ENCODE data around the gene NHERF1.

The NHERF1 gene

DNA sequence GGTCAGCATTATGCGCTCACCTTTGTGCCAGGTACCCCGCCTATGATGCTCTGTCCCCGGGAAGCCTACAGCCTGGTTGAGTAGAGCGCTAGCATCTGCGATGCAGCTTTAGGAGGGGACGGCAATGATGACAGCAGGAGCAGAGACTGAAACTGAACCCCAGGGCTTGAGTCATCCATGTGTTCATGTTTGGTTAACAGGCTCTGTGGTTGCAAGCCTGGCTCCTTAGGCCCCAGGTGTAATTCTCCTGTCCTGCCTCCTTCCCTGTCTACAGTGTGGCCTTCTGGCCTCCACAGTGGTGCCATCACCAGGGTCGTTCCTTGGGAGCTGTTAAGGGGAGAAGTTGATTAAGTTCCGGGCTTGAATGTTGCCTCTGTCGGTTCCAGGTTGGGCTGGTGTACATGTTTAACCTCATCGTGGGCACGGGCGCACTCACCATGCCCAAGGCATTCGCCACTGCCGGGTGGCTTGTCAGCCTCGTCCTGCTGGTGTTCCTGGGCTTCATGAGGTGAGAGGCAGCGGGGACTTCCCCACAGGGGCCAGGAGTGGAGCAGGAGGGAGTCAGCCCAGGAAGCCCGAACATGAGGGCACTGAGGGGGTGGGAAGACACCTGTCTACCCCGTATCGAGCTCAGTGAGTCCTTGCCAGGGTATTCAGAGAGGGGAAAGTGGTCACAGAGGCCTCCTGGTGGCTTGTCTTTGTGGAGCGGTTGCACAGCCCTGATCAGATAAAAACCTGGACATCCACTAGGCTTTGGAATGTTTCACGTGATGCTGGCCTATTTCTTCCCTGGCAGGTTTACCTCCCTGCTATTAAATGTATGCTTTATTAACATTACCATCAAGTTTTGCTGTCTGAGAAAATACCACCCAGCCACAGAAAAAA lies 36.9 kb downstream of the NHERF1 start:
- DNase-seq, result no peak

DNA sequence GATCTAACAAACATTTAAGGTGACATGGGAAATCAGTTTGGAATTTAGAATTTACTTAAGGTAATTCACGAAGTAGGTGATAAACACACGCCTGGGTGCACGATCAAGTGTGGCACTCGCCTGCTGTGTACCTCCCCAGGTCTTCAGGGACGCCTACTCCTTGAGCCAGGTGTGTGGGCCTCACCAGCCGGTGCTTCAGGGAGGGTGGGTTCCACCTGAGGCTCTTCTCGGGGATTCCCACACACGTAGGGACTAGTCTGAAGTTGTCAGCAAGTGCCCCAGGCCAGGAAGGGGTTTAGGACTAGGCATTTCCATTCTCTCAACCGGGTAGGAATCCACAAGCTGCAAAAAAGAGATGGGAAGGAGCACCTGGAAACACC lies 37.5 kb downstream of the NHERF1 start:
- DNase-seq, result no peak

DNA sequence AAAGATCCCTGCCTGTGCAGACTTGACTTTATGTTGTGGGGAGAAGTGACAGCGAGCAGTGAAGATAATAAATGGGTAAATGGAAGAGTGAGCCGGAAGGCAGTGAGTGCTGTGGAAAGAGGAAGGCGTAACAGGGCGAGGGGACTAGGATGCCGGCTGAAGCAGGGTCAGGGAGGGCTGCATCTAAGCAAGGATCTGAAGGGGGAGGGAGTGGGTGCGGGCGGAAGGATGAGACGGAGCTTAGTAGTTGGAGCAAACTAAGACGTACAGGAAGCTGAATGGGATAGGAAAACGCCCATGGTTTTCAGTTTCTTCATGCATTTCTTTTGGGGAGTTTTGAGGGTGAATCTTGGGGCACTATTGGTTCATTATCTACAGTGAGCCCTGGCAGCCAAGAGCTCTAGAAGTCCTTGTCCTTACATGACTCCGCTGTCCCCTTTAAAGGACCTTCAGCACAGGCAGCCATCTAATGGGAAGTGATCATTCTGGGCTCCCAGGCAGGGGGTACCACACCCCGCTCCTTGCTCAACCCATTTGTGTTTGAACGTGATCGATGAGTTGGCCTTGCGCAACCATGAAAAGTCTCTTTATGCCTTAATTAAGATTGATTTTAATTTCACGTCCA lies 38.1 kb downstream of the NHERF1 start:
- DNase-seq, result no peak

DNA sequence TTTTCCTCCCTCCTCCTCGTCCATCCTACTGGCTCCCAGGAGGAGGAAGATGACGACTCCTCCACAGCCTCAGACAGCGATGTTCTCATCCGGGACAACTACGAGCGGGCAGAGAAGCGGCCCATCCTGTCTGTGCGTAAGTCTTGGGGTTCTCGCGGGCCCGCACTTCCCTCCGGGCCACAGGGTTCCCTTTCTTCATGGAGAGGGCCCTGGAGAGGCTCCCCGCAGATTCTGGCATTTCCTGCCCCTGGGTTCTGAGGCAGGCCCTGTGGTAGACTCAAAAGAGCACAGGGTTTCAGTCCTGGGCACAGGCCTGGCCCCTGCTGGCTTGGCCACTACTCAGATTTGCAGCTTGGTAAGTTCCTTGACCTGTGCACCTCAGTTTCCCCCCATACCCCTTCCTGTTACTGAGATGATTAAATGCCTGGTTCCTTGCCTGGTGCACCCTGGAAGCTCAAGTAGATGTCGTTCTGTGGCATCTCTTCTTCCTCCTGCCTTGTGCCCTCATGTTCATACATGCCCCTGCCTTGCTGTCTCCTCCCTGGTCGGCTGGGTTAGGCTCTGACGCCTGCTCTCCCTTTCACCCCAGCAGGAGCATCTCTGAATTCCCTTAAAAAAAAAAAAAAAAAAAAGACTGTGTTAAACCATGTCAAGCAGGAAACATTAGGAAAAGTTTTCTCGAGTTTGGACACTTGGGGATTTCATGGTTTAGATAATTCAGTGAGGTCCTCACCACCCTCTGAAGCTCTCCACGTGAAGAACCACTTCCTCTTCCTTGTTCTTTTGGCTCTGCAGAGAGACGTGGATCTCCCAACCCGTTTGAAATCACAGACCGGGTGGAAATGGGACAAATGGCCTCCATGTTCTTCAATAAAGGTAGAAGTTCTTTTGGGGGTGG lies 42.0 kb downstream of the NHERF1 start:
- DNase-seq, result no peak

DNA sequence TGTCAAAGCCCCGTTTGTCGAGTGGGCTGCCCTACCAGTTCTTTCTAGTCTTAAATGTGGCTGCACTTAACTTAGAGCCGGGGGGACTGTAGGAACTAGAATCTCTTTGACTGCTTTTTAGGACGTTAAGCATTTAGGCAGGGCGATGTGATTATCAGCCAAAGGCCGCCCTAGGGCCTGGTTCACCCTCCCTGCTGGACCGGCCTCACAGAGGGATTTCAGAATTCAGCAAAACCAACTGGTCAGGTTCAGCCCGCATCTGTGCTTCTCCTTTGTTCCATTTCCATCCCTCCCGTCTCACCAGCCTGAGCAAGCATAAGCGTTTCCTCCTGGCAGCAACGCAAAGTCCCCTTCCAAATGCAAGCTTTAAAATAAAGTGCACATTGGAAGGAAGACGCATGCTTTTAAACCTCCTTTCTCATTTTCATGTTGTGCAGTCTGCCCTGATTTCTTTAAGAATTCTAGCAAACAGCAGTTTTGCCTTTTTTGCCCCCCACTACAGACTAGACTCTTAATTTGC lies 44.2 kb downstream of the NHERF1 start:
- no peak for DNase-seq

DNA sequence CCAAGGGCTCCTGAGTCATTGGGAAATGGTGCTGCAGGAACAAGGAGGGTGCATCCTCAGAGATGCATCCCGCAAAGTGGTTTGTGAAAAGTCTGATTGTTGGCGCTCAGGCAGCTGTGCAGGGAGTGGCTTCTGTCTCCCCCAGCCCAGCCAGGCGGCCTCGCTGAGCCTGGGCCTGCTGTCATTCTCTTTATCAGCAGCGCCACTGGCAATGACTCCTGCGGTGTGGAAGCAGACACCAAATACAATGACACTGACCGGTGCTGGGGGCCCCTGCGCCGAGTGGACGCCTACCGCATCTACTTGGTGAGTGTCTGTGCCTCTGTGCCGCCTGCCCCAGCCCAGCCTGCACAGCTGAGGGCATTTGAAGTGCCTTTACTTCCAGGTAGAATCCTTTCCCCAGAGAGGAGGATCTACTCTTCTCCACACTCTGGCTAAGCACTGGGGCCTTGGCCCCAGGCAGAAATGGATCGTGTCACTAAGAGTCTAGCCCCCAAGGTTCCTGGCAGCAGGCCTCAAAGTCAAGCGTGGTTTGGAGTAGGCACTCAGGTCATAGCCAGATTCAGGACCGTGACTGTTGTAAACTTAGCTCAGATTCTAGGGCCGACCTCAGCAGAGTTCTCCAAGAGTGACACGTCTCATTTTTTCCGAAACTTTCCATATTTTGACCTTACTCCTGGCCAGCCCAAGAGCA lies 47.0 kb downstream of the NHERF1 start:
- no peak for DNase-seq

DNA sequence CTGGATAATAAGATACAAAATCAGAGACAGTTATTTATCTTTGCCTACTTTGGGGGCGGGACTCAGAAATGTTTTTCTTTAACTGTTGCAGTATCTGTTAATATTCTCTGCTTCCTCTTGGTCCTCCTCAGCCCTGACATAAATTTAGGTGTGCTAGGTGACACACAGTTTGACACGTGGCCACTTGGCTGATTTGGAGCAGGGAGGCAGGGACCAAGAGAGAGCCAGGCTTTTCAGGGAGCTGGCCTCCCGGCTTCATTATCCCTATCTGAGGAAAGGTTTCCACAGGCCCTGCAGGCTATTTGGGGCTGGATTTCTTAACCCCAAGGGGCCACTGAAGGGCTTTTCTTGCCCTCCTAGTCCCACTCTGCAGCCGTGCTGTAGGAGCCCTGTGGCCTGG lies 47.8 kb downstream of the NHERF1 start:
- no peak for DNase-seq

DNA sequence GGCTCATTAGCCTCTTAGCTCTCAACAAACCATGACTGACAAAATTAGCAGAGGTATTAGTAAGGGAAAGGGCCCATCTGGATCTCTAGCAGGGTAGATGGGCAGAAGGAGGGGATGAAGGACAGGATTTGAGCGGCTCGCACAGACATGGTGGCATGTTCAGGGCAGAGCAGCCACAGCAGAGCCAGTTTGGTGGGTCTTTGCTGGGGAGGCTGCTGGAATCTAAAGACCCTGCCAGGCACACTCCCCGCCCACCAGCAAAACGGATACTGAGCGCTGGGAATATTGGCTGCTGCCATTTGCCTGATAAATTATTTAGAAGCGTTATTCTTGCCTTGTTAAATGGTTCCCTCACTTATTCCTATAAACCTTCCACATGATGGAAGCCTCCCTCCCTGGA lies 48.4 kb downstream of the NHERF1 start:
- no peak for DNase-seq

DNA sequence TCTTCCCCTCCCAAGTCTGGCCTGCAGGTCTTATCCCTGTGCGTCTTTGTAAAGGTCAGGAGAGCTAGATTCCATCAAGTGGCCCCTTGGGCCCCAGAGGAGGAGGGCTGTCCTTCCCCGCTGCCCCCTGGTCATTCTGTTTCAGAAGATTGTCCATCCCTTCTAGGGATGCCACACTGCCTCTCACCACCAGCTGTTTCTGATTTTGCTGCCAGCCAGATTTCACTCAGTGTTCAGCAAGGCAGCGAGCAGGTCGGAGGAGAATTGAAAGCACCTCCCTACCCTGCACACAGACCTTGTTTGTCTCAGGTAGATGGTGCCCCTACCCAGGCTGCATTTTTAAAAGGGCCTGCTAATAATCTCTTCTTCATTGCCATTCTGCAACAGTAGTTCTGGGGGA lies 49.4 kb downstream of the NHERF1 start:
- no peak for DNase-seq

DNA sequence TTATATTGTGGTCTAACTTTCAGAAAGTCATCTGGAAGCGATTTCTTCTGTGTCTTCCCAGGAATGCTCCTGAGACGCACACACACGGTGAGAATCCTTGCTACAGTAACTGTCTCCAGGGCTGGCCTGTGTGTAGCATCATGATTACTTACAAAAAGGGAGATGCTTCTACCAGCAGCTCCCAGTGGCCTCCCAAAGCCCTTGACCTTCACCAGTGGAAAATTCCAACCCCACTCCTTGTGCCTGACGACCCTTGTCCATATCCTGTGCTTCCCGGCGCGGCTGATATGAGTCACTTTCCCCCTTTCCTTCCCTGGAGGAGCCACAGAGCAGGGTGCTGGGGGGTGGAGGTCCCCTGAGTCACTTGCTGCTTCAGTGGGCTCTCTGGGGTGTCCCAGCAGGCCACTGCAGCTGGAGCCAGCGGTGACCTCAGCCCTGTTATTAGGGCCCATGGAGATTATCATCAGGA lies 49.8 kb downstream of the NHERF1 start:
- peak; percentile 54 for DNase-seq

DNA sequence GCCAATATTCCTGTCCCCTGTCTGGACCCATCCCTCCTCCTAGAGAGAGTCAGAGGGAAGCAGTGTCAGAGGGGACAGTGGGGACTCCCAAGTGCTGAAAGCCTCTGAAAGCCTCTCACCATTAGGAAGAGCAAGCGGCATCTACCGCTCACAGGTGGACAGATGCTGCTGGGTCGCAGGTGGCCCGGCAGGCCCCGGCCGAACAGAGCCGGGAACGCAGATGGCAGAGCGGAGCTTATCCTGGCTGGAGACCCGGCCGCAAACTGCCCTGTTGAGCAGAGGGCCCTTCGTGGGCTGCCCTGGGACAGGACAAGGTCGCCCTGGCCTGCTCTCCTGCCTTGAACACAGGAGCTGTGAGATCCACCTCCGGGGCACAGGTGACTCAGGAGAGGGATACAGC lies 50.7 kb downstream of the NHERF1 start:
- DNase-seq, result no peak

DNA sequence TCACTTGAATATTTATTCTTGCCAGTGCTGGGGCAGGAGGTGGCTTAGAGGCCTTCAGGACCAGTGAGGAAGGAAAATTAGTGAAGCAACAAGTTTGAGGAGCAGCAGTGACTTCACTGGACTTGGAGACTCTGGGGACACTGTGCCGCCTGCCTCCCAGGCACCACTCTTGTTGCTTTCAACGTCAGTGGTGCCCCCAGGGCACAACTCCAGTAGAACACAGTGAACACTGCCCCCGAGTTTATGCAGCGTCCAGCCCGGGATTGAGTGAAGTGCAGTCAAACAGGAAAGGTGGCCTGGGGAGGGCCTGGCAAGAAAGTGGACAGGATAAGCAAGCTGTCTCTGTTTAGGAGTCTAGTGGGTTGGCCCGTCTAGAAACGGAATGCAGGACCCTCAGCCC lies 52.1 kb downstream of the NHERF1 start:
- DNase-seq, result no peak

DNA sequence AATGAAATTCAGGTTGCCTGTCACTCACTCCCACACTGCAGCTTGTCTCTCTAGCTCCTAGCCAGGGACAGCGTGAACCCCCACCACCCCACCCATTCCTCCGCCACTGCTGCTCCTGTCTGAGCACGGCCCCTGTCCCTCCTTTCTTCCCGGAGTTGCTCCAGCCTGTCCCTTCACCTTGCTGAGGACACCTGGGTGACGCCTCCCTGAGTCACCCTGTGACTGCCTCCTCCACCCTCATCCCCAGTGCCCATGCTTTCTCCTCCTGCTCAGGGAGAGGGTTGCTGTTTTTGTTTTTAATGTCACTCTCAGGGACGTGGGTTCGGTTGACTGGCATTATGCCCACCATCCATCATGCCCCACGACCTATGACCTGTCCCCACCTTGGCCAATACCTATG lies 53.5 kb downstream of the NHERF1 start:
- DNase-seq, result no peak

DNA sequence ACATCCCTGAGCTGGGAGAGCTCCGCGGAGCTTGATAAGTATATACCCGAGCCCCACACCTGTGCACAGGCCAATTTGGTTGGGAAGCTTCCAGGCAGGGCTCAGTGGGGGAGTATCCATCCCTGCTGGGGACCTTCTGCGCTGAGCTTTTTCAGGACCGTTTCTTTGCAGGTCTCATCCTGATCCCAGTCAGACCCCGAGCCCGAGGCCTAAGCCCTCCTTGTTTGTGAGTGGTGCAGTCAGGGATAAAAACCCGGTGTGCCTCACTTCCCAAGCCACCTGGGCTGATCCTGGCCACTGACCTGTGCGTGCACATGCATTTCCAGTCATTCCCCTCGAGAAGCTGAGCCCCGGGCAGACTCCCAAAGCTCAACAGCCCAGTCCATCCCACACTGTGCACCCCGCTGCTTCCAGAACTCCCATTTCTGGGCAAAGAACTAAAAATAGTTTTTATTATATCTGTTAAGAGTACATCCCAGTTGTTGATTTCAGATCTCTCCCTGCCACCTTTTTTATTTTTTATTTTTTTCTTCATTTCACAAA lies 55.0 kb downstream of the NHERF1 start:
- DNase-seq, result no peak

DNA sequence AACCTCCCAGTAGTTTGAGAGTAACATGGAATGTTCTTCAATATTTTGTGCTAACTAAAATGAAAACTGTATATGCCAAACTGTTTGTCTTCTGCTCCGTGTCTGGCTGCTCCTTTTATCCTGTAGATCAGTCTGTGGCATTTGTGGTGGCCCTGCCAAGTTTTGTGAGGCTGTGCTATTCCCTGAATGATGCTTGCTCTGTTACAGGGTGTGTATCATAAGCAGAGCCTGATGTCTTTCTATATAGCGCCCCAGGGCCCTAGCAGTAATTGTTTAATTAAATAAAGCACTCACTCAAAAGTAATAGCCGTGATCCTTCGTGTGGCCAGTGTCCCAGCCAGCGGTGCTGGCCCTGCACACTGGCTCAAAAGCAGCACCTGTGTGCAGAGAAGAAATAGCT lies 55.5 kb downstream of the NHERF1 start:
- no peak for DNase-seq

DNA sequence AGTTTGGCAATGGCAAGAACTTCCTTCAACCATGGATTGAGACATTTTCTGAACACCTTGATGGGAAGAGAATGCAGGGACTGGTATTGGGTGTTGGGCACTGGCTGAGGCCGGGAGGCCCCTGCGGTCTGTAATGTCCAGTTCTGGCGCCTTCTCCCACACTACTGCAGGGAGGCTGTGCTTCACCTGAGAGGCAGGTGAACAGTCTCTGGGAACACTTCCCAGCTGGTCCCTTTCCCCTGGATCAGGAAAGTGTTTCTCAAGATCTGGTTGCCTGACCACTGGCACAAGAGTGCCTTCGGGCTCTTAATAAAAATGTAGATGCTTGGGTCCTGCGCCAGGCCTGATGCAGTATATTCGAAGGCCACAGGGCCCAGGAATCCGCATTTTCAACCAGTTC lies 56.3 kb downstream of the NHERF1 start:
- DNase-seq, result no peak

DNA sequence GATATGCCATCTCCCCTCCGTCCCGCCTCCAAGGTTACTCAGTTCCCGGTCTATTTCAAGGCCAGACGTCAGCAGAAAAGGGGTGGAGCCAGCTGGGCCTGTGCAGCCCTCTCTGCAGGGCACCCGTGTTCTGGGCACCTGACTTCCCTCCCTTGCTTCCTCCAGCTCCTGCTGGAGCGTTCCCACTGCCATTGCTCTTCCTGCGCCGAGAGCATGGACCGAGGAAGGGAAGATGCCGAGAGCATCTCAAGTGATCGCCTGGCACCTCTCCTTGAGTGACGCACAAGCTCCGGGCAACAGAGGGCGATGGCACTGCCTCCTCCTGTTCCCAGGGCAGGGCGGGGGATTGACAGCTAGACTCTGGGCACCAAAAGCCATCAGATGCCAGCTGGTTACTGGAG lies 57.2 kb downstream of the NHERF1 start:
- DNase-seq, result no peak

DNA sequence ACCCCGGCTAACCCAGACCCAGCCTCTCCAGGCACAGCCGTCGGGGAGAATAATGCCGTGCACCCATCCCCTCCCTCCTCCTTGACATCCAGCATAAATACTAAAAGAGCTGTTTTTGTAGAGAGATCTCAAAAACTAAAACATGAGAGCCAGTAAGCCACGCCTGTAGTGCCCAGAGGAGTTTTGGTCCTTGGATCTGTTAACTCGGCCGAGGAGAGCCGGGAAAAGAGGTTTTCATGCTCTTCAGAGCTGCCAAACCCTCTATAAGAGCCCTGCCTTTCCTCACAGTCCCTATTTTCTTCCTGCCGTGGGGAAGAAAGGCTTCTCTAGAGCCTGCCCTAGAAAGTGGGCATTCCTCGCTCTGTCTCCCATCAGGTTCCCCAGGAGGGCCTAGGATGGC lies 57.9 kb downstream of the NHERF1 start:
- no peak for DNase-seq

DNA sequence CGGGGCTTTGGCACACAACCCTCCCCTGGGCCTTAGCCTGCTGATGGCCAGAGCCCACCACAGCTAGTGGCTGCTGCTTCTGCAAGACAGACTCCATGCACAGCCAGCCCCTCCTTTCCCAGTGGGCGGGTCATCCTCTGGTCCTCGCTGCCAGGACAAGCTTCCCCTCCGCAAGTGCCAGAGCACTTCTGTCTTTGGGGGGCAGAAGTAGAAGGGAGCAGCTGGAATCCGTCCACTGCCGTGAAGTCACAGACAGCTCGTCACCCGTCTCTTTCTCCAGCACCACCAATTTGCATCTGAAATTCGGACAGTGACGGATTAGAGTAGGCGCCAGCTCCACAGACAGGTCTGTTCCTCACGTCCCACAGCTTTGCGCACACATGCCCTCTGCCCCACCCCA lies 59.0 kb downstream of the NHERF1 start:
- DNase-seq, result no peak

DNA sequence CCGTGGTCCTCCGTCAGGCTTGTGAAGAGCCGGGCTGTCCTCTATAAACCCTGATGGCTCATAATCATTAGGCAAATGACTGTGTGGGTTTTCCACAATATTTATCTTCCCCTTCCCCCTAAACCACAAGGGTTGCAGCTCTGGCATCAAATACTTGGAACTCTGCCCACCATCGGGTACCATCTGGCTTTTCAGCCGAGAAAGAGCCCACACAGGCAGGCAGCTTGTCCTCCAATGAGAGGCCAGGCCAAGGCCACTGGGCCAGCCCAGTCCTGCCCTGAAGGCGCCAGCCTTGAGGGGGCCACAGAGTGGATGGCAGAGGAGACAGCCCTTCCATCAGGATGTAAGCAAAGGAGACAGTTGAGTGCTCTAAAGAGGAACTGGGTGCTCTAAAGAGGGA lies 59.5 kb downstream of the NHERF1 start:
- no peak for DNase-seq

DNA sequence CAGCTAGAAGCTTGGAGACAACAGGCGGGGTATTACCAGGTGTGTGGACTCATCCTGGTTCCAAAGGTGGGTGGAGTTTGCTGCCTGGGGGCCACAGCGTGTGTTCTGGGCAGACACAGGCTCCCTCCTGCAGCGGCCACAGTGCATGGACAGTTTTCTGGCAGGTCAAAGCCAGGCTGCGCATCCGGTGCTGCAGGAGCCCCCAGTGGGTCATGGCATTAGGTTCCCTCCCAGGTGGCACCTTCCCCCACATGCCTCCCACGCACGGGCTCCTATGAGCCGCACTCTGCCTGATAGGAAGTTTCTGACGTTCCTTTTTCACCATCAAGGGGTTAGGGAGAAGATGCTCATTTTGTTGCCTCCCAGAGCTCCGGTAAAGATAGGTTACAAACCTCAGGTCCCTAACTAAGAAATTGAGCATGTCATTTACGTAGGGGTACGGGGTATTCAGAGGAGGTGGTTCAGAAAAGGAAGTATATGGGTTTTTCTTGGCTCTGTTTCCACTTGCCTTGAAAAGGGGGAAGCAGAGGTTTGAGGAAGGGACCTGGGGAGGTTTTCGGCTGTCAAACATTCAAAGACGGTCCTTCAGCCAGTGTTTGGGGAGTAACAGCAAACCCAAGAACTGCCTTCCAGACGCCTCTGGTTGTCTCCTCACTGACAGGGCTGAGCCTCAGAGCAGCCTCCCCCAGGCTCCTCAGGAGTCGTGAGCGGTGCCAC lies 60.4 kb downstream of the NHERF1 start:
- DNase-seq, result no peak

Data from fibroblast of skin of back (primary cell).